BLaER1 treated with 17β-estradiol and CSF1 and Interleukin-3, amounts not matched to agents 10 nM and 100 nM (cell line): ENCODE results near the gene PPP1R3G.
"Not testable (repeated sequence)": the region's sequence is repeated elsewhere in the genome, so short reads cannot be mapped to it uniquely, and the experiment has no call there.

Experiments used
- H3K27ac ChIP-seq, 11 experiments: shearing (Covaris generic); formaldehyde crosslinking; 2 replicates each; pipeline ENCODE4 v1.8.1; 2022
- H3K27me3 ChIP-seq, 11 experiments: shearing (Covaris generic); formaldehyde crosslinking; 2 replicates each; pipeline ENCODE4 v1.8.1; 2022
- H3K36me3 ChIP-seq, 11 experiments: shearing (Covaris generic); formaldehyde crosslinking; 2 replicates each; pipeline ENCODE4 v1.8.1; 2022
- H3K4me1 ChIP-seq, 10 experiments: shearing (Covaris generic); formaldehyde crosslinking; 2 replicates each; pipeline ENCODE4 v1.8.1; 2022
- H3K4me2 ChIP-seq, 11 experiments: shearing (Covaris generic); formaldehyde crosslinking; 2 replicates each; pipeline ENCODE4 v1.8.1; 2022
- H3K4me3 ChIP-seq, 10 experiments: shearing (Covaris generic); formaldehyde crosslinking; 2 replicates each; pipeline ENCODE4 v1.8.1; 2022
- H3K9ac ChIP-seq, 11 experiments: shearing (Covaris generic); formaldehyde crosslinking; 2 replicates each; pipeline ENCODE4 v1.8.1; 2022
- H3K9me3 ChIP-seq, 11 experiments: shearing (Covaris generic); formaldehyde crosslinking; replicated peaks in 1 of 11; 2 replicates each; pipeline ENCODE4 v1.8.1; 2022
- H4K20me1 ChIP-seq, 11 experiments: shearing (Covaris generic); formaldehyde crosslinking; 2 replicates each; pipeline ENCODE4 v1.8.1; 2022
- Cebpa-rat ChIP-seq, 11 experiments: shearing (Covaris generic); IDR thresholded peaks; 2 replicates each; pipeline ENCODE4 v1.8.1; 2022

The PPP1R3G gene

DNA sequence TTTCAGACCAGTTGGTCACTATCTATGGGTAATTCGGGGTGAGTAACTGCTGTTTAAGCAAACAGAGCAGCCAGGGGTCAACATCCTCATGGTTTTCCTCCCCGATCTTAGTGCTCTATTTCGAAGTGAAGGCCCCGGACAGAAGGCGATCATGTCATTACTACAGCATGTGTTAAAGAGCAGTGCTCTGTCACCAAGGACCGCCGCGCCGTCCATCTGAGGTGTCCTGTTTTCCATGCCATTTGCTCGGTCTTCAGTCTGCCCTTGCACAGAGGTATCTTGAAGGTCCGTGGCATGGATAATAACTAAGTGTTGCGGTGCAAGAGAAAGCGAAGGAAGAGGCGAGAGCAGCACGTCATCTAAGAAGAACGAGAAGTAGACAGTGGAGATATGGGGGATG is 25.1 kb downstream of the PPP1R3G start:
- no peaks in the 10 kb centered on the region for H3K27me3 ChIP-seq
- H4K20me1 ChIP-seq = peaks cover 0 to 74% (median 1%) of the 10 kb centered on the region in 11 experiments; a peak in 8 of 22 replicates
- H3K9me3 ChIP-seq = no peaks in the 10 kb centered on the region
- peaks cover 0 to 86% (median 53%) of the 10 kb centered on the region in 11 experiments; a peak in 19 of 22 replicates for H3K36me3 ChIP-seq
- no peak overlapping the region for H3K27ac ChIP-seq
- peaks cover 0 to 22% (median 19%) of the 10 kb centered on the region in 10 experiments; a peak in 17 of 20 replicates for H3K4me1 ChIP-seq
- no peak for TF ChIP-seq Cebpa-rat (IDR thresholded peaks at IDR 0.05)
- H3K9ac ChIP-seq = no peak overlapping the region
- no peak overlapping the region for H3K4me3 ChIP-seq
- no peak overlapping the region for H3K4me2 ChIP-seq

DNA sequence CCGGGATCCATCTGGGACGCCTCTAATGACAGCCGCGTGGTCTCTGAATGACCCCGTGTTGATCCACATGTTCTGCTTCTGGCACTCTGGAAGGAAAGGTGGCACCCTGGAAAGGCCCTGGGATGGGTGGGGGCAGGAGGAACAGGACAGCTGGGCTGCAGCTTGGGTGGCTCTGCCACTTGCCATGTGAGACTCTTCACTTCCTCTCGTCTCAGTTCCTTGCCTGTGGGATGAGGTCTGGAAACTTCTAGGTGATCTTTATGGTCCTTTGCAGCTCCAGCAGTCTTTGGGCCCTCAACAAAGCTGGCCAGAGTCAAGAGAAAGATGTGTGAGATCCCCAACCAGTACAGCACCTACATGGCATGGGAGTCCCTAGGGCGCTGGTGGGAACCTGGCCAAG is 26.5 kb downstream of the PPP1R3G start:
- H3K4me1 ChIP-seq = peaks cover 0 to 22% (median 19%) of the 10 kb centered on the region in 10 experiments; a peak in 17 of 20 replicates
- H4K20me1 ChIP-seq = peaks cover 0 to 87% (median 11%) of the 10 kb centered on the region in 11 experiments; a peak in 8 of 22 replicates
- H3K27me3 ChIP-seq = no peaks in the 10 kb centered on the region
- no peak overlapping the region for H3K4me3 ChIP-seq
- TF ChIP-seq Cebpa-rat (IDR thresholded peaks at IDR 0.05) = no peak
- peak overlapping the region in 10 of 11 experiments; percentile 6 to 67 (median 40); a peak in 12 of 22 replicates for H3K4me2 ChIP-seq
- no peak overlapping the region for H3K9ac ChIP-seq
- H3K9me3 ChIP-seq = no peaks in the 10 kb centered on the region
- peaks cover 0 to 89% (median 56%) of the 10 kb centered on the region in 11 experiments; a peak in 19 of 22 replicates for H3K36me3 ChIP-seq
- H3K27ac ChIP-seq = no peak overlapping the region

DNA sequence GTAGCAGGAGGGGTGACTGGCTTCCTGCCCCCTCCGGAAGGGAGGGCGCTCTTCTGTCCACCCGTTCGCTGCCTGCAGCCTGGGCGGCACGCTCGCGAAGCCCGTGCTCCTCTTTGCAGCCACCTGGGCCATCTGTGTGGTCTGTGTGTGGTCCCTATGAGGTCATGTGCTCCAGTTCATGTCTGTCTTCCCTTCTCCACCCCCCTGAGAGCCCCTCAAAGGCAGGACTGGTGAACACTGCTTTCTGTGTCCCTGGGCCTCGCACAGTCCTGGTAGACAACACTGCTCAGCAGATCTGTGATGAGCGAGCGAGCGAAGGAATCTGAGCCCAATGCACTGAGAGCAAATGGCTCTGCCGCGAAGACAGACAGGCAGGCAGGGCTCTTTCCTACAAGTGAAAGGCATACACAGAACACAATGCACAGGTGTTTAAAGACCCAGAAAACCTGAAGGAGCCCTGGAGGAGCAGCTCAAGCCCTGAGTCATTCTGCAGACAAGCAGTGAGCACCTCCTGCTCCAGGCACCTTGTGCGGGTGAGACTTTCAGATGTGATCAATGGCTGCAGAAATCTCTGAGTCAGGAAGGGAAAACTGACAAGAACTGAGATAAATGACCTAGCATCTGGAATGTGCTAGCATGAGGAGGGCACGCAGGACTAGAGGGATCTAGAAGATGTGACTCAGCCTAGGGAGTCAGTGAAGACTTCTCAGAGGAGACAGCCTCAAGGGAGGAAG is 27.1 kb downstream of the PPP1R3G start:
- no peak for TF ChIP-seq Cebpa-rat (IDR thresholded peaks at IDR 0.05)
- Histone ChIP-seq H3K4me3 (no peak overlapping the region), H3K27me3 (no peaks in the 10 kb centered on the region), H3K9me3 (no peaks in the 10 kb centered on the region), H3K4me2 (peak overlapping the region in 10 of 11 experiments; percentile 6 to 67 (median 40); a peak in 15 of 22 replicates), H3K36me3 (peaks cover 0 to 89% (median 54%) of the 10 kb centered on the region in 11 experiments; a peak in 19 of 22 replicates), H4K20me1 (peaks cover 0 to 90% (median 14%) of the 10 kb centered on the region in 11 experiments; a peak in 8 of 22 replicates), H3K4me1 (peaks cover 0 to 22% (median 19%) of the 10 kb centered on the region in 10 experiments; a peak in 17 of 20 replicates), H3K9ac (no peak overlapping the region), H3K27ac (no peak overlapping the region)

DNA sequence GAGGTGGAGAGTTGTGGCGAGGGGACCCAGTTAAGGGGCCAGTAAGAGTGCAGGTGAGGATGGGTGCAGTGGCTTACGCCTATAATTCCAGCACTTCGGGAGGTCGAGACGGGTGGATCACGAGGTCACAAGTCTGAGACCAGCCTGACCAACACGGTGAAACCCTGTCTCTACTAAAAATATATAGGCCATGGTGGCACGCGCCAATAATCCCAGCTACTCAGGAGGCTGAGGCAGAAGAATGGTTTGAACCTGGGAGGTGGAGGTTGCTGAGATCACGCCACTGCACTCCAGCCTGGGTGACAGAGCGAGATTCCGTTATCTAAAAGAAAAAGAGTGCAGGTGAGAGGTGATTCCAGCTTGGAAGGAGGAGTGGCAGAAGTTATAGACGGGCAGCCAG is 28.0 kb downstream of the PPP1R3G start:
- TF ChIP-seq Cebpa-rat (IDR thresholded peaks at IDR 0.05) = no peak
- no peak overlapping the region for H3K27ac ChIP-seq
- H3K4me2 ChIP-seq = peak overlapping the region in 8 of 11 experiments; percentile 29 to 67 (median 44); a peak in 16 of 22 replicates
- H3K27me3 ChIP-seq = no peaks in the 10 kb centered on the region
- H3K9me3 ChIP-seq = no peaks in the 10 kb centered on the region
- peaks cover 0 to 84% (median 53%) of the 10 kb centered on the region in 11 experiments; a peak in 19 of 22 replicates for H3K36me3 ChIP-seq
- no peak overlapping the region for H3K9ac ChIP-seq
- peaks cover 0 to 94% (median 14%) of the 10 kb centered on the region in 11 experiments; a peak in 8 of 22 replicates for H4K20me1 ChIP-seq
- no peak overlapping the region for H3K4me3 ChIP-seq
- H3K4me1 ChIP-seq = peaks cover 0 to 22% (median 19%) of the 10 kb centered on the region in 10 experiments; a peak in 17 of 20 replicates

DNA sequence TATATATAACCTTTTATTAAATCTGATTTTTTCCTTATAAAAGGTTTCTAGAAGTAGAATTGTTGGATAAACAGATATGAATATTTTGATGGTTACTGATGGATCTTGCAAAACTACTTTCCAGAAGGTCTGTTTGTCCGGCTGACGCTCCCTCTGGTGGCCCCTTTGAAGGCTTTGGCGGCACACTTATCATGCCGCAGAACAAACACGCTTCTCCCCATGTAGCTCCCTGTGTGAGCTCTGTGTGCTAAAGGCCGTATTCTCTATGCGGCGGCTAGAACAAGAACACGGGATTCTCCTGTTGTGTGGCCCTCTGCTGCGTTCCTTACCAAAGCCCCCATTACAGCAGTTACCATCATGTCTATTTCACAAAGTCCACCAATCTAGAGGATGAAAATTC is 30.0 kb downstream of the PPP1R3G start:
- no peak overlapping the region for H3K4me2 ChIP-seq
- peaks cover 0 to 66% (median 37%) of the 10 kb centered on the region in 11 experiments; a peak in 19 of 22 replicates for H3K36me3 ChIP-seq
- no peak for TF ChIP-seq Cebpa-rat (IDR thresholded peaks at IDR 0.05)
- H3K4me1 ChIP-seq = peaks cover 0 to 23% (median 19%) of the 10 kb centered on the region in 10 experiments; a peak in 17 of 20 replicates
- H3K27me3 ChIP-seq = no peaks in the 10 kb centered on the region
- H3K4me3 ChIP-seq = no peak overlapping the region
- peaks cover 0 to 91% (median 14%) of the 10 kb centered on the region in 11 experiments; a peak in 8 of 22 replicates for H4K20me1 ChIP-seq
- no peak overlapping the region for H3K9ac ChIP-seq
- H3K9me3 ChIP-seq = peaks cover 0 to under 1% (median 0%) of the 10 kb centered on the region in 11 experiments; a peak in 1 of 22 replicates
- no peak overlapping the region for H3K27ac ChIP-seq

DNA sequence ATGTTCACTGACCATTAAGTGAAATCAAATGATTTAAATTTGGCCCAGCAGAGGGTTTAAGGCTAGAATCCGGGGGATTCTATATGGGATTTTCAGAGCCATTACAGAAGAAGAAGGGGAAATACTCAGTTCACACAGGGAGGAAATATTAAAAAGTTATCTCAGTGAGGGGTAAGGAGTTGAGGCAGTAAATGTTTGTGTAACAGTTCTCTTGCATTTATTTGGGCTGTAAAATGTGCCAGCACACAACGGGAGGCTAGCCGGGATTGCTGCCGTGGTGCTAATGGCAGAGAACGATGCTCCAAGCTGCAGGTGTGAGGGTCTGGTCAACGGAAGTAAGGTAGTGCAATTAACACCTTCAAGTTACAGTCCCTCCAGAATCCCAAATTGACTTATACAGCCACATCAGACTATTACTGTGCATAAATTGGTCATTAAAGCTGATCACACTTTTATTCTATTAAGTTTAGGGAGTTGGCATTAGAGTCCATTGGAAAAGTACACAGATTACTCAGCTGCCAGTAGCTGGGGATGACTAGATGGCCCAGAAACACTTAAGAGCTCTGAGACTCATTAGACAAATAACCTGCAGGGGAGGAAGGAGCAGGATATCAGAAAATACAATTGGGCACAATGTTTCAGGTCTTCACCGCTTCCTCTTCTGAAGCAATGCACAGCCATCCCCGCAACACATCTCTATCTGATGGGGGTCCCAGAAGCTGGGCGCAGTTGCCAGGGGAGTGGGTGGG is 31.3 kb downstream of the PPP1R3G start:
- H3K27me3 ChIP-seq = no peaks in the 10 kb centered on the region
- H3K9me3 ChIP-seq = peaks cover 8 to 13% (median 12%) of the 10 kb centered on the region in 11 experiments; a peak in 20 of 22 replicates
- H3K4me2 ChIP-seq = no peak overlapping the region

DNA sequence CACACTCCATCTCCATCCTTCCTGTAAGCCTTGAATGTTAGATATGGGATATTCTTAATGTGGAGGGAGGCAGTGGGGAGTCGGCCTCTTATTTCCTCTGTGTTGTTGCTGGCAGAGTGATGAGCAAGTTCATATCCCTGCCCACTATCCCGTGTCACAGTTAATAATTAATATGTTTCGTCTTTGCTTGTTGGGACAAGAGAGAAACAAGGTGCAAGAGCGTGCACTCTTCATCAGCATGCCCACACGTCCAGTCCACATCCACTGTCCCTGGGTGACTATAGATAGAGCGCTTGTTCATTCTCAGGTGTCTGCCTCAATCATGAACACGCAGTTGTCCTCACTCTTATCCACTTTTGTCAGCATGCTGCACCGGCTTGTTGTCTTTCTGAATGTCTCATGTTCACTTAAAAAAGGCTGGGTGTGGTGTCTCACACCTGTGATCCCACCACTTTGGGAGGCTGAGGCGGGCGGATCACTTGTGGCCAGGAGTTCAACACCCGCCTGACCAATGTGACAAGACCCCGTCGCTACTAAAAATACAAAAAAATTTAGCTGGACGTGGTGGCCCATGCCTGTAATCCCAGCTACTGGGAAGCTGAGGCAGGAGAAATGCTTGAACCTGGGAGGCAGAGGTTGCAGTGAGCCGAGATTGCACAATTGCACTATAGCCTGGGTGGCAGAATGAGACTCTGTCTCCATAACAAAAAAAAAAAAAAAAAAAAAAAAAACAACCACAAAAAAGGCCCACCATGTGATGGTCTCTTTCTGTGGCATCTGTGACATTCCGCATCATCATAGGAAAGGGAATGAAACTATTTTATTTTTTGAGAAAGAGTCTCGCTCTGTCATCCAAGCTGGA is 34.2 kb downstream of the PPP1R3G start:
- Histone ChIP-seq H4K20me1 (peaks cover 0 to 91% (median 11%) of the 10 kb centered on the region in 11 experiments; a peak in 7 of 22 replicates), H3K9ac (no peak overlapping the region), H3K4me1 (peaks cover 5 to 29% (median 22%) of the 10 kb centered on the region in 10 experiments; a peak in 18 of 20 replicates), H3K27ac (no peak overlapping the region), H3K9me3 (peaks cover 10 to 27% (median 15%) of the 10 kb centered on the region in 11 experiments; a peak in 20 of 22 replicates), H3K27me3 (no peaks in the 10 kb centered on the region), H3K4me3 (no peak overlapping the region), H3K4me2 (no peak overlapping the region), H3K36me3 (peaks cover 0 to 57% (median 24%) of the 10 kb centered on the region in 11 experiments; a peak in 15 of 22 replicates)
- no peak for TF ChIP-seq Cebpa-rat (IDR thresholded peaks at IDR 0.05)

More for the DNA sequence above, 31.3 kb downstream of the PPP1R3G start:
- no peak overlapping the region for H3K9ac ChIP-seq
- H3K4me3 ChIP-seq = no peak overlapping the region
- H3K27ac ChIP-seq = no peak overlapping the region
- H3K4me1 ChIP-seq = peaks cover 0 to 23% (median 20%) of the 10 kb centered on the region in 10 experiments; a peak in 17 of 20 replicates
- peaks cover 0 to 91% (median 14%) of the 10 kb centered on the region in 11 experiments; a peak in 8 of 22 replicates for H4K20me1 ChIP-seq
- H3K36me3 ChIP-seq = peaks cover 0 to 66% (median 30%) of the 10 kb centered on the region in 11 experiments; a peak in 17 of 22 replicates
- TF ChIP-seq Cebpa-rat (IDR thresholded peaks at IDR 0.05) = no peak

DNA sequence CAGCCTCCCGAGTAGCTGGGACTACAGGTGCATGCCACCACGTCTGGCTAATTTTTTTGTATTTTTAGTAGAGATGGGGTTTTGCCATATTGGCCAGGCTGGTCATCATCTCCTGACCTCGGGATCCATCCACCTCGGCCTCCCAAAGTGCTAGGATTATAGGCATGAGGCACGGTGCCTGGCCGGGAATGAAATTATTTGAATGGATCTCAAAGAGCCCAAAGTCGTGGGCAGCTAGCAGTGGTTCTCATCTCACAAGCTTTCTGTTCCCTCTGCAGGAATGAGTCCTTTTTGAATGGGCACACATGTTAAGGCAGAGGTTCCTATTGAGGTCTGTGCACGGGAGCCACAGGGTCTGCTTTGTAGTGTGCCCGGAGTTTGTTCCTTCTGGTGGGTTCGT is 34.9 kb downstream of the PPP1R3G start:
- H3K36me3 ChIP-seq = peaks cover 0 to 58% (median 23%) of the 10 kb centered on the region in 11 experiments; a peak in 15 of 22 replicates
- no peak overlapping the region for H3K4me3 ChIP-seq
- H3K27me3 ChIP-seq = no peaks in the 10 kb centered on the region
- H3K9ac ChIP-seq = no peak overlapping the region
- no peak overlapping the region for H3K27ac ChIP-seq
- H3K4me2 ChIP-seq = no peak overlapping the region
- TF ChIP-seq Cebpa-rat (IDR thresholded peaks at IDR 0.05) = no peak
- peaks cover 10 to 27% (median 15%) of the 10 kb centered on the region in 11 experiments; a peak in 20 of 22 replicates for H3K9me3 ChIP-seq
- H4K20me1 ChIP-seq = peaks cover 0 to 95% (median 17%) of the 10 kb centered on the region in 11 experiments; a peak in 9 of 22 replicates
- peaks cover 5 to 36% (median 29%) of the 10 kb centered on the region in 10 experiments; a peak in 18 of 20 replicates for H3K4me1 ChIP-seq

DNA sequence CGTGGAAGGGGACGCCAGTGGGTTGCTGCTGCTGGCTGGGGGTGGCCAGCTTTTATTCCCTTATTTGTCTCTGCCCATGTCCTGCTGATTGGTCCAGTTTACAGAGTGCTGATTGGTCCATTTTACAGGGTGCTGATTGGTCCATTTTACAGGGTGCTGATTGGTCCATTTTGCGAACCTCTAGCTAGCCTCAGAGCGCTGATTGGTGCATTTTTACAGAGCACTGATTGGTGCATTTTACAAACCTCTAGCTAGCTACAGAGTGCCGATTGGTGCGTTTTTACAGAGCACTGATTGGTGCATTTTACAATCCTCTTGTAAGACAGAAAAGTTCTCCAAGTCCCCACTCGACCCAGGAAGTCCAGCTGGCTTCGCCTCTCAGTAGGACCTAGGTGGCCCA is 35.4 kb downstream of the PPP1R3G start:
- Histone ChIP-seq H4K20me1 (peaks cover 0 to 96% (median 18%) of the 10 kb centered on the region in 11 experiments; a peak in 9 of 22 replicates), H3K9me3 (peaks cover 10 to 27% (median 15%) of the 10 kb centered on the region in 11 experiments; a peak in 20 of 22 replicates), H3K36me3 (peaks cover 0 to 58% (median 23%) of the 10 kb centered on the region in 11 experiments; a peak in 15 of 22 replicates), H3K4me1 (peaks cover 5 to 41% (median 34%) of the 10 kb centered on the region in 10 experiments; a peak in 18 of 20 replicates)
- not testable (repeated sequence) for H3K4me2 ChIP-seq, H3K4me3 ChIP-seq, H3K27me3 ChIP-seq, H3K9ac ChIP-seq, H3K27ac ChIP-seq
